ENCODE data around the gene MAPK6.
"Not testable (repeated sequence)": the region's sequence is repeated elsewhere in the genome, so short reads cannot be mapped to it uniquely, and the experiment has no call there.

Gene MAPK6

GRCh38 chr15:52031556-52031955 is 12.5 kb downstream of the MAPK6 start:
- Histone ChIP-seq H2AFZ (ENCODE audit: low read depth, low read length) (no peak overlapping the region), H3K4me1 (ENCODE audit: low read length) (peaks cover 17% of the 10 kb centered on the region), H3K9ac (ENCODE audit: low read length) (no peak overlapping the region), H3K4me3 (ENCODE audit: low read length) (no peak overlapping the region), H3K27ac (ENCODE audit: low read length) (no peak overlapping the region), H3K27me3 (ENCODE audit: low read depth, low read length) (no peaks in the 10 kb centered on the region), H3K36me3 (replicated peaks; ENCODE audit: low read depth, low read length) (peaks cover 41% of the 10 kb centered on the region), H3K9me3 (ENCODE audit: insufficient read depth, low read length) (no peaks in the 10 kb centered on the region), H3K4me2 (ENCODE audit: low read length) (no peak overlapping the region), H4K20me1 (ENCODE audit: insufficient read depth, low read length) (peaks cover 86% of the 10 kb centered on the region), H3K79me2 (ENCODE audit: low read length) (peaks cover 100% of the 10 kb centered on the region)
- no peak for TF ChIP-seq EZH2phosphoT487 (IDR thresholded peaks at IDR 0.05; ENCODE audit: low read depth)
- TF ChIP-seq CTCF (IDR thresholded peaks at IDR 0.05; ENCODE audit: low read depth, low read length): no peak

GRCh38 chr15:52037889-52038505 is 19.0 kb downstream of the MAPK6 start:
- TF ChIP-seq EZH2phosphoT487 (IDR thresholded peaks at IDR 0.05; ENCODE audit: low read depth) (no peak), CTCF (IDR thresholded peaks at IDR 0.05; ENCODE audit: low read depth, low read length) (no peak)
- Histone ChIP-seq H3K9ac (ENCODE audit: low read length) (no peak overlapping the region), H3K9me3 (ENCODE audit: insufficient read depth, low read length) (no peaks in the 10 kb centered on the region), H3K4me1 (ENCODE audit: low read length) (peaks cover 24% of the 10 kb centered on the region), H3K4me2 (ENCODE audit: low read length) (no peak overlapping the region), H3K27me3 (ENCODE audit: low read depth, low read length) (no peaks in the 10 kb centered on the region), H3K27ac (ENCODE audit: low read length) (no peak overlapping the region), H3K4me3 (ENCODE audit: low read length) (no peak overlapping the region), H4K20me1 (ENCODE audit: insufficient read depth, low read length) (peaks cover 99% of the 10 kb centered on the region), H3K36me3 (replicated peaks; ENCODE audit: low read depth, low read length) (peaks cover 19% of the 10 kb centered on the region), H3K79me2 (ENCODE audit: low read length) (peaks cover 100% of the 10 kb centered on the region), H2AFZ (ENCODE audit: low read depth, low read length) (no peak overlapping the region)

- Histone ChIP-seq H3K36me3 (replicated peaks; ENCODE audit: low read depth, low read length) (peaks cover 5% of the 10 kb centered on the region), H3K4me3 (ENCODE audit: low read length) (no peak overlapping the region), H3K4me2 (ENCODE audit: low read length) (no peak overlapping the region), H3K4me1 (ENCODE audit: low read length) (peaks cover 21% of the 10 kb centered on the region), H3K79me2 (ENCODE audit: low read length) (peaks cover 100% of the 10 kb centered on the region), H2AFZ (ENCODE audit: low read depth, low read length) (no peak overlapping the region), H3K27me3 (ENCODE audit: low read depth, low read length) (no peaks in the 10 kb centered on the region), H3K27ac (ENCODE audit: low read length) (no peak overlapping the region), H4K20me1 (ENCODE audit: insufficient read depth, low read length) (peaks cover 98% of the 10 kb centered on the region), H3K9ac (ENCODE audit: low read length) (no peak overlapping the region), H3K9me3 (ENCODE audit: insufficient read depth, low read length) (no peaks in the 10 kb centered on the region)
- TF ChIP-seq EZH2phosphoT487 (IDR thresholded peaks at IDR 0.05; ENCODE audit: low read depth) (no peak), CTCF (IDR thresholded peaks at IDR 0.05; ENCODE audit: low read depth, low read length) (no peak)
These were observed 21.1 kb downstream of the MAPK6 start for GRCh38 chr15:52039925-52040781.

- Histone ChIP-seq H3K4me3 (ENCODE audit: low read length) (no peak overlapping the region), H2AFZ (ENCODE audit: low read depth, low read length) (no peak overlapping the region), H3K4me2 (ENCODE audit: low read length) (no peak overlapping the region), H3K4me1 (ENCODE audit: low read length) (peaks cover 4% of the 10 kb centered on the region), H4K20me1 (ENCODE audit: insufficient read depth, low read length) (peaks cover 93% of the 10 kb centered on the region), H3K36me3 (replicated peaks; ENCODE audit: low read depth, low read length) (peaks cover 5% of the 10 kb centered on the region), H3K9me3 (ENCODE audit: insufficient read depth, low read length) (no peaks in the 10 kb centered on the region), H3K27me3 (ENCODE audit: low read depth, low read length) (no peaks in the 10 kb centered on the region), H3K79me2 (ENCODE audit: low read length) (peaks cover 99% of the 10 kb centered on the region), H3K27ac (ENCODE audit: low read length) (no peak overlapping the region), H3K9ac (ENCODE audit: low read length) (no peak overlapping the region)
- no peak for TF ChIP-seq CTCF (IDR thresholded peaks at IDR 0.05; ENCODE audit: low read depth, low read length)
- no peak for TF ChIP-seq EZH2phosphoT487 (IDR thresholded peaks at IDR 0.05; ENCODE audit: low read depth)
These were observed 23.2 kb downstream of the MAPK6 start for GRCh38 chr15:52042051-52042851.

- not testable (repeated sequence) for H3K4me3 ChIP-seq (ENCODE audit: low read length); H3K4me2 ChIP-seq (ENCODE audit: low read length); H3K27me3 ChIP-seq (ENCODE audit: low read depth, low read length); H3K27ac ChIP-seq (ENCODE audit: low read length); H2AFZ ChIP-seq (ENCODE audit: low read depth, low read length); H3K9me3 ChIP-seq (ENCODE audit: insufficient read depth, low read length); H3K4me1 ChIP-seq (ENCODE audit: low read length); H3K9ac ChIP-seq (ENCODE audit: low read length)
- Histone ChIP-seq H4K20me1 (ENCODE audit: insufficient read depth, low read length) (peaks cover 64% of the 10 kb centered on the region), H3K79me2 (ENCODE audit: low read length) (peaks cover 94% of the 10 kb centered on the region), H3K36me3 (replicated peaks; ENCODE audit: low read depth, low read length) (peaks cover 28% of the 10 kb centered on the region)
These were observed 26.8 kb downstream of the MAPK6 start for GRCh38 chr15:52045795-52046298.

All from OCI-LY3 (cell line).